GM21367 (cell line): ENCODE results near the gene PIGW.

Experiments used
- ATAC-seq: cut with Tn5 transposase; IDR thresholded peaks from one replicate; pipeline ENCODE4 v1.9.1; 2021; ENCODE audit not compliant: unreplicated experiment

The PIGW gene, protein sequence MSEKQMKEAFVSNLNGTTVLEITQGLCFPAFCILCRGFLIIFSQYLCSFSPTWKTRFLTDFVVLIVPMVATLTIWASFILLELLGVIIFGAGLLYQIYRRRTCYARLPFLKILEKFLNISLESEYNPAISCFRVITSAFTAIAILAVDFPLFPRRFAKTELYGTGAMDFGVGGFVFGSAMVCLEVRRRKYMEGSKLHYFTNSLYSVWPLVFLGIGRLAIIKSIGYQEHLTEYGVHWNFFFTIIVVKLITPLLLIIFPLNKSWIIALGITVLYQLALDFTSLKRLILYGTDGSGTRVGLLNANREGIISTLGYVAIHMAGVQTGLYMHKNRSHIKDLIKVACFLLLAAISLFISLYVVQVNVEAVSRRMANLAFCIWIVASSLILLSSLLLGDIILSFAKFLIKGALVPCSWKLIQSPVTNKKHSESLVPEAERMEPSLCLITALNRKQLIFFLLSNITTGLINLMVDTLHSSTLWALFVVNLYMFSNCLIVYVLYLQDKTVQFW

GRCh38 chr17:36534840-36535668, at the start of gene PIGW, which contains the start of gene MYO19:
Gene PIGW, plus strand, starts transcription at chr17:36534987. Its CDS starts 2,115 bp downstream, at chr17:36537102.
Gene MYO19, minus strand, starts transcription at chr17:36534868. Its CDS starts 2,330 bp downstream, at chr17:36532538.
- peak; percentile 71 for ATAC-seq

DNA sequence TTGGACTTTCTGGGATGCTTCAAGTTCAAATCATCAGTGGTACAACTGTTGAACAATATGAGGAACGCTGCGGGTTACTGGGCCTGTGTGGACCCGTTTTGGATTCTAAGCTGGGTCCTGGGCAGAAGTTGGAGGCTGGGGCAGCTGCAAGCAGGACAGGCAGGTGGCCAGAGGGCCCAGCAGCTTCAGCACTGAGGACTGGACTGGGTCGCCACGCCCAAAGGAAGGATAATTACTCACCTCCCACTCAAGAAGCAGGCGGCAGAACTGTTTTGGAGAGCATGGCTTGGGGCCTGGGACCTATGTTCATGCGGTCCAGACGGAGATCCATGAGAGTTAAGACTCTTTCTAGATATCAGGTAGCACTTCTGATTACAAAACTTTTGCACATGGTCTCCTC, 49.8 kb upstream of the PIGW start:
- ATAC-seq = no peak

- ATAC-seq = no peak
Measured at GRCh38 chr17:36485805-36486203, 49.0 kb upstream of the PIGW start.

GRCh38 chr17:36486204-36487194, 48.3 kb upstream of the PIGW start, which contains the start of gene ZNHIT3:
Gene ZNHIT3, plus strand, starts transcription at chr17:36486681. Its CDS starts 19 bp downstream, at chr17:36486700.
- peak; percentile 67 for ATAC-seq

DNA sequence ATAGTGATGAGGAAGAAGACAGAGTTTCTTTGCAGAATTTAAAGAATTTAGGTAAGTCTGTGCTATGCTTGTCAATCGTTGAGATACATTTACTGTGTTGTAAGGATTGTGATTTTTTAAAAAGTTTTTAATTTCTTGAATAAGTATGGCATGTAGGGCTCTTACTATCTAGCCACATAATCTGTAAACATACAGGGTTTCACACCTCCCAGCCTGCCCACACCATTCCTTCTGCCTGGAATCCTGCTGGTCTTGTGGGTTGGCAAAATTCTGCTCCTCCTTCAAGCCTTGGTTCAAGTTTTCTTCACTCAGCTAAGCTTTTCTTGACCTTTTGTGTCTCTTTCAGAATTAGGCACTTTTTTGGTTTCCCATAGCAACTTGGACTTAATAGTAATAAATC, 40.8 kb upstream of the PIGW start:
- no peak for ATAC-seq

- no peak for ATAC-seq
Measured at GRCh38 chr17:36494674-36495073, 40.1 kb upstream of the PIGW start.

DNA sequence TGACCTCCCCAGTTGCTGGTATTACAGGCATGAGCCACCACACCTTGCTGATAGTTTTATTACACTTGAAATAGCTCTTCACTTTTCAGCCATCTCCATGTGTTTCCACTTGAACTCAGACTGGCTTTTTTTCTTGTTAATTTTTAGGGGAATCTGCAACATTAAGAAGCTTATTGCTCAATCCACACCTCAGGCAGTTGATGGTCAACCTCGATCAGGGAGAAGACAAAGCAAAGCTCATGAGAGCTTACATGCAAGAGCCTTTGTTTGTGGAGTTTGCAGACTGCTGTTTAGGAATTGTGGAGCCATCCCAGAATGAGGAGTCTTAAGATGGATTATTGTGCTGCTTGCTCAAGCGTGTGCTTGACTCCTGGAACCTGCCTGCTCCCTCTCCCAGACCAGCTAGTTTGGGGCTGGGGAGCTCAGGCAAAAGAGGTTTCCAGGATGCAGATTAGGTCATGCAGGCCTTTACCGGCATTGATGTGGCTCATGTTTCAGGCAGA, 39.7 kb upstream of the PIGW start:
- no peak for ATAC-seq

DNA sequence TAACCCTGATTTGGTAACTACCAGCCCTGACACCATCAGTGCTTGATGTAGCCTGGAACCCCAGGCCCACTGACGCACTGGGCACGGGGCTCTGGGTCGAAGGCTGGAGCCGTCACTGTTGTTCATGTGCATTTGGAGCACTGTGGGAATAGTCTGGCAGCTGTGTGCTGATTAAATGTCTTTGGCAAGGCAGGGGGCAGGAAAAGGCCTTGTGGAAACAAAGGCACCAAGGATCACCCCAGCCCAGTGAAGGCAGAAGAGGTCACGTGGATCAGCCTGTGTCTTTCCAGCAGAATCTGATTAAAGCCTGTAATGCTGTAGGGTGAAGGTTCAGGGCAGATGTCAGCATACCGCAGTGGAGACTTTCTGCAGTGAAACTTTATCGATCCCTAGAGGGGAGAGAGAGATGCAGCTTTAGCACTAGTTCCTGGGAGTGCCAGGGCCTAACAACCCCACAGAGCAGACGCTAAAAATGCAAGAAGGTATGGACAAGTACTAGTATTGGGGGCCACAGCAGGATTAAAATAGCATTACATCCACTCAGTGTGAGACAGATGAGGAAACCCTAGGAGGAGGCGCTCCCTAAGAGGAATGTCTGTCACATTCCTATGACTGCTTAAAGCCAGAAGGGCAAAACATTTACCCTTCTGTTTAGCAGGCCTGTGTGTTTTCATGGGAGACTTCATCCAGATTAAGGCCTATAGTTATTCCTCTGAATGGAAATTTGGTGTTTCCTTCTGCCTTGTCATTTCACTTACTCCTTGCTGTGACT, 38.6 kb upstream of the PIGW start:
- ATAC-seq = no peak

- no peak for ATAC-seq
Measured at GRCh38 chr17:36498155-36498554, 36.6 kb upstream of the PIGW start.

DNA sequence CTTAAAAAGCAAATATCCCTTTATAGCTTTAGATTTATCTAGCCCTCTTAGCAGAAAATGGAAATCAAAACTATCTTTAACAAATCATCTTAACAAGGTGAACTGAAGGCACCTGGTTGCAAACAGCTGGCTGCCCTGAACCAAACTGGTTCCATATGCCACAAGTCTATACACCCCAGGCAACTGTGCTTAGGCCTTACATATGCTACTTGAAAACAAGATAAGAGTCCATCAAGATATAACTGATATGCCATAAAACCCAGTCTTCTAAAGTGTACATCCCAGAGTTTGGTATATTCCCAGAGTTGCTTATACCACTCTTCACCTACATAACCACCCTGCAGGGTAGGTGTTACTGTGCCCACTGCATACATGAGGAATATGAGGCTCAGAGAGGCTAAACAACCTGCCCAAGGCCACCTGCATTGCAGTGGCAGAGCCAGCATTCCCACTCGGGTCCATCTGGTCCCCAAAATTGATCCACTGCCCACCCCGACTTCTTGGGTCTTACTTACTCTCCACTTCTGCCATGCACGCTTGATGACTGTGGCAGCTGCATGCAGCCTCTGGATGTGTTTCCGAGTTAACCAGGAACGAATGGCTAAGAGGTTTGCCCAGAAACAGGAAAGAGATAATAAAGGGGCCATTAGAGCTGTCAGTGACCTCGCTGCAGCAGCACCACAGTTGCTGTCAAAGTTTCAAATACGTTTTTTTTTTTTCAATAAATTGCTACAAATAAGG, 36.1 kb upstream of the PIGW start:
- no peak for ATAC-seq

DNA sequence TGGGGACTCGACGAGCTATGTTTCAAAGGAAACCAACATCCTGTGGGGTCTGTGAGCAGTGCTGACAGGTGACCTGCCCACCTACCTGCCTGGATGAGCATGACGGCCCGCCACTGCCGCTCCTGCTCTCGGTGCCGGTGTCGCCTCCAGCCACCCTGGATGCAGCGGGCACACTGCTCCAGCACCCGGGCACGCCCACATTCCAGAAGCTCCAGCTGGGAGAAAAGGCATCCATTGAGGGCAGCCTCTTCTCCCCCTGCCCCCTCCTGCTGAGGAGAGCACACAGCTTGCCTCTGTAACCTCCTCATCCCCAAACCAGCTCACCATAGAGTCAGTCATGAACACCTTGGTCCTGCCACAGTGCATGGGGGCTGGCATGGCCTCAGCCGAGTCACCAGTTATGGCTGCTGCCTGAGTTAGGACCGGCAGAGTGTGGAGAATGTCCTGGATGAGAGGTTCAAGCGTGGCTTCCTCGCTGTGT, 34.0 kb upstream of the PIGW start:
- no peak for ATAC-seq

DNA sequence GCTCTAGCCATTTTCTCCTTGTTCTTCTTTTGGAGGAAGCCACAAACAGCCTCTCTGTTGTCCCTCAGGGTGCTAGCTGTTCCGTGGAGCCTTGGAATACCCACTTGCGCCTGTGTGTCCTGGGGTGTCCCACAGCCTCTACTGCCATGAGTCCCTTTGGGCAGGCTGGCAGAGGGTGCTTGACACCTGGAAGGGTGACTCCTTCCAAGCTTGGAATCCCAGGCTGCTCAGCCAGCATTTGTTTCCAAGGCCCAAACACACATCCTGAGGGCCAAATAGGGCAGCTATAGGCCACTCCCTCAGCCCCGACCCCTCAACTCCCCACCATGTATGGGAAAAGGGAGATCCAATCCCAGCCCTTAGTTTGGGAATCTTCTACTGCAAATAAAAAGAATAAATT, 33.4 kb upstream of the PIGW start:
- no peak for ATAC-seq

DNA sequence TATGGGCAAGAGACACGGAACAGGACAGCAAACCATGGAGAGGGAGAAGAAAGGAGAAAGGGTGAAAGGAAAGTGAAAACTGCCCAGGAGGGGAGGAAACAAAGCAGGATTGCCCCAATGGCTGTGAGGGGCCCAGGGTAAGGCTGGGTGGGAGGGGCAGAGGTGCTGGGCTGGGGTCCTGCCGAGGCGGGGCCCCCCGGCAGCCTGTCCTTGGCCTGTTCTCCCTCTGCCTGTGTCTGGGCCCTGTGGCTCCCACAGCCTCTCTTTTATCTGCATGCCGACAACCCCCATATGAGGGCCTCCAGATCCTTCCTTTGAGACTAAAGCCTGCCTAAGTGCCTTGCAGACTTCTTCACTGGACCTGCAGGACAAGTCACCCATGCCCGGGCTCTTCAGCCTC, 32.8 kb upstream of the PIGW start:
- no peak for ATAC-seq

DNA sequence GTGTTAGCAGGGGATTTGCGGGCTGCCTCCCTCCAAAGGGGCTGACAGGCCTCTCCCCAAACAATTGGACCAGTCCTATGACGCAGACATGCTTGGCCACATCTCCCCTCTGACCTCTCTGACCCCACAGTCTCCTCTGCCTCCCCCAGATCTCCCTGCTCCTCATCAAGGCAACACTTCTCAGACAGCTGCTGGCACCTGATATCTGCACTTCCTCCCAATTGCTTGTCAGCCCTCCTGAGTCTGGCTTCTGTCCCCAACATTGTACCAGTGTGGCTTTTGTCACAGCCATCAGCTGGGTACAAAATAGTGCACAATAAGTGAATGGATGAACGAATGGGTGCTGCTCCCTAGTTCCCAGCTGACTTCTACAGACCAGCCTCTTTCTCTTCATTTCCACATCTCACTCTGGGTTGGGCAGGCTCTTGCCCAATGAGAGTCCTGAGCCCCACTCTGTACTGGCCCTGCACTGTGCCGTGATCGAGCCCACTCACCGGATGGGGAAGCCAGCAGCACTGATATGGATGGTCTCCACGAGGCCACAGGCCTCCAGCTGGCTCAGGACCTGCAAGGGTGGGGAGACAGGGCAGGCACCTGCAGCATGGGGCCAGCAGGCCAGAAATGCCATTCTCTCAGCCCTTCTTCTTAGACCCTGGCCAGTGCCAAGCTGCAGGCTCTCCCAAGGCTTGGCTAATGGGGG, 31.2 kb upstream of the PIGW start:
- ATAC-seq = no peak

GRCh38 chr17:36504156-36504545, 30.6 kb upstream of the PIGW start:
- no peak for ATAC-seq

GRCh38 chr17:36505171-36505570, 29.6 kb upstream of the PIGW start:
- no peak for ATAC-seq

DNA sequence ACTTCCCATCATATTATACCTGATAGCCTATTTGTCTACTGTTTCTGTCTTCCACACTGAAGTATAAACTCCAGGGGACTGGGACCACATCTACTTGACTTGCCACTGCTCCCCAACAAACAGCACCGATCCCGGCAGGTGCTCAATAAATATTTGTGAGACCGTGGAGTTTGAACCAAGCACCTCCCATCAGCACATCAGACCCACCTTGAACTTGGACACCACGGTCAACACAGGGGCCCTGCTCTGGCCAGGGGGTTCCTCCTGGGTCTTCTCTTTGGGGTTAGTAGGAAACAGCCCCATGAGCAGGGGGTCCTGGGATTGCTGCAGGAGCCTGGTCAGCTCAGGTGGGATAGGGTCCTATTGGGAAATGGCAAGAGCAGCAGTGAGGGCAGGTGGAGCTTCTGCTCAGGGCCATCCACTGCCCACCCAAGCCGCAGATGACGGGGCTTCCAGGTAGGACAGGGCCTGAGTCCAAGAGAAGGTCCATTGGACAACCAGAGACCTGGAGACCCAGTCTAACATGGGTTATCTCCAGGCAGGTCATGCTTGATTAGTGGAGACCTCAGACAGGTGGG, 28.4 kb upstream of the PIGW start:
- ATAC-seq = no peak

DNA sequence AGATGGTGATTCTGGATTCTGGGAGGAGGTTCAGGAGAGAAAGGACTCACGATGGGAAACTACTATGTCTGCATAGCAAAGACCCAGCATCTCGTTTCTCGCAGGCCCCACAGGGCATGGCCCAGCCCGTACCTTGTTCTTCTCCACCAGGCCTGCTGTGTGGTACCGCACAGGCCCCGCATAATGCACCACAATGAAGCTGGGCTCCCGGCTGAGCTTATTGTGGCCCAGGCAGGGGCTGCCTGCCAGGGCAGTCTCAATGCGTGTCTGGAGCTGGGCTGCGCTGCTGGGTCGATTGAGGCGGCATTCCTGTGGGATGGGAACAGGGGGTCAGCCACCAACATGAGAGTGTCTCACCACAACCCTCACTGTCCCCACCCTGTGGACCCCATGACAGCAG, 28.0 kb upstream of the PIGW start:
- no peak for ATAC-seq
